H7 (cell line): ENCODE data around the gene SUPT5H. TPM values are rescaled to one million over a fixed set of nuclear protein-coding genes. Genes with fewer than 3 reads are reported as not detected.
A peak's percentile ranks its signal among the peaks of the same experiment; 100 is the strongest.
"Not testable (repeated sequence)": the region's sequence is repeated elsewhere in the genome, so short reads cannot be mapped to it uniquely, and the experiment has no call there.

ENCODE experiments used
- DNase-seq: peaks from one replicate; pipeline ENCODE4 v3.0.0; 2012
- H3K27me3 ChIP-seq: 2 replicates; pipeline ENCODE4 v1.6.0; 2011; ENCODE audit warnings: mild to moderate bottlenecking, low read length; ENCODE audit not compliant: control insufficient read depth, insufficient read depth
- H3K36me3 ChIP-seq: replicated peaks from 2 replicates; pipeline ENCODE4 v1.5.1; 2011; ENCODE audit warnings: low read length; ENCODE audit not compliant: control insufficient read depth, insufficient read depth
- H3K4me3 ChIP-seq: 2 replicates; pipeline ENCODE4 v1.5.1; 2011; ENCODE audit warnings: low read depth, mild to moderate bottlenecking, control low read depth, low read length, moderate library complexity; ENCODE audit not compliant: insufficient read depth
- total RNA-seq: library from RNA; depleted of rRNA; stranded (reverse); fragments of >200 nt; shearing (Covaris generic); gene quantifications from 2 replicates; pipeline ENCODE4 v1.2.3, GENCODE V29; 2014

Gene SUPT5H
- total RNA-seq, 1 experiment from 2014 or later = 82.1 TPM

DNA sequence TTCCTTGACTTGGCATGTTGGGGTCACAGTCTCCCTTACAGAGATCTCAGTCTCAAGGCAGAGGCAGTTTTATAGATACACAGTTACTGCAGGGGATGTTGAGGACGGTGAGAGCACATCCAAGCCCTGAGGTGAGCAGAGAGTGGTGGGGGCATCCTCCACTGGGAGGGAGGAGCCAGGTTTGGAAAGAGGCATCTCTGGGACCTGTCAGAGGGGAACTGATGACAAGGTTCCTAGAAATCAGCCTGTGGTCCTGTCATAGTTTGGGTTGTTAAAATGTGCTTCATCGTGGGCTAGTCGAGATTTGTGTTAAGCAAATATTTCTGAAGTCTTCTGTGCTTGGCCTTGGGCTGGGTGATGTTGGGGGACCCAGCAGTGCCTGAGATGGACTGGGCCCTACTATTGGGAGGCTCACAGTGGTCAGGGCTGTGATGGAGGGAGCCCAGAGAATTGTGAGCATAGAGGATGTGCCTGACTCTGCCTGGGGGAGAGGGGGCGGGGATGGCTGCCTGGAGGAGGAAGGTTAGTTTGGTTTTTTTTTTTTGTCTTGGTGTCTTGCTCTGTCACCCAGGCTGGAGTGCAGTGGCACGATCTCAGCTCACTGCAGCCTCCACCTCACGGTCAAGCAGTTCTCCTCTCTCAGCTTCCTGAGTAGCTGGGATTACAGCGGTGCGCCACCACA lies 3.9 kb downstream of the SUPT5H start:
- Histone ChIP-seq H3K4me3 (no peak overlapping the region), H3K36me3 (peaks cover 8% of the 10 kb centered on the region), H3K27me3 (no peaks in the 10 kb centered on the region)
- DNase-seq = no peak

DNA sequence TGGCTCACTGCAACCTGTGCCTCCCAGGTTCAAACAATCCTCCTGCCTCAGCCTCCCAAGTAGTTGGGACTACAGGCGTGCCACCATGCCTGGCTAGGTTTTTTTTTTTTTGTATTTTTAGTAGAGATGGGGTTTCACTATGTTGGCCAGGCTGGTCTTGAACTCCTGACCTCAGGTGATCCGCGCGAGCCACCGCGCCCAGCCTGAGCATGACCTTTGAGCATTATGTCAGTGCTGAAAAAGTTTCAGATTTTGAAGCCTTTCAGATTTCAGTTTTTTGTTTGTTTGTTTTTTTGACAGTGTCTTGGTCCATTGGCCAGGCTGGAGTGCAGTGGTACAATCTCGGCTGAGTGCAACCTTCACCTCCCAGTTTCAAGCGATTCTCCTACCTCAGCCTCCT lies 5.9 kb downstream of the SUPT5H start:
- not testable (repeated sequence) for H3K27me3 ChIP-seq, H3K36me3 ChIP-seq, H3K4me3 ChIP-seq, DNase-seq

GRCh38 chr19:39463403-39463802 lies 18.0 kb downstream of the SUPT5H start:
- H3K27me3 ChIP-seq = no peaks in the 10 kb centered on the region
- no peak for DNase-seq
- no peak overlapping the region for H3K4me3 ChIP-seq
- peaks cover 43% of the 10 kb centered on the region for H3K36me3 ChIP-seq

GRCh38 chr19:39465956-39466747 lies 20.8 kb downstream of the SUPT5H start:
- Histone ChIP-seq H3K27me3 (no peaks in the 10 kb centered on the region), H3K4me3 (no peak overlapping the region), H3K36me3 (peaks cover 48% of the 10 kb centered on the region)
- DNase-seq = peak; percentile 13

DNA sequence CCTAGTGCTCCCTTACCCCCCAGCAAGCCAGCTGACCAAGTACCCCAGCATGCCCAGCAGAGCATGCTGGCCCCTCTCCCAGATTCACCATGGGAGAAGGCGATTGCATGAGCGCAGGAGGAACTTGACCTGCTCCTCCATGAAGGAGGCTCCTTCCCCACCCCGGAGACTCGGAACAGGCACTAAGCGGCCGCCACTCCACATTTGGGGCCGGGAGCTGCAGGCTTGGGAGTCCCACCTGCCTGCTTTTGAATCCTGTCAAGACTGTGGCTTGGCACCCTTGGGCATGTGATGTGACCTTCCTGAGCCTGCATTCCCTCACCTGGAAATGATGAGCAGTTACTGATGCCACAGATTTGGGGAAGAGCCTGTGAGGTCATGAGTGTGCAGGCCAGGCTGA lies 22.6 kb downstream of the SUPT5H start:
- no peak overlapping the region for H3K4me3 ChIP-seq
- H3K36me3 ChIP-seq = peaks cover 56% of the 10 kb centered on the region
- DNase-seq = peak; percentile 27
- no peaks in the 10 kb centered on the region for H3K27me3 ChIP-seq

DNA sequence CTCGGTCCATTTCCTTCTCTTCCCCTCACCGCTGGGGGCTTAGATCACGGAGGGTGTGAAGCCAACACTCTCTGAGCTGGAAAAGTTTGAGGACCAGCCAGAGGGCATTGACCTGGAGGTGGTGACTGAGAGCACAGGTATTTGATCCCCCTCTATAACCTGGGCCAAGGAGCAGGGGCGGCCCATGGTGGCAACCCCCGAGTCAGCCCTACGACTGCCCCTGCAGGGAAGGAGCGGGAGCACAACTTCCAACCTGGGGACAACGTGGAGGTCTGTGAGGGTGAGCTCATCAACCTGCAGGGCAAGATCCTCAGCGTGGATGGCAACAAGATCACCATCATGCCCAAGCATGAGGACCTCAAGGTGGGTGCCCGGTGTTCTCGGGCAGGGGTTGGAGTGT lies 23.7 kb downstream of the SUPT5H start:
- DNase-seq = peak; percentile 53
- peaks cover 56% of the 10 kb centered on the region for H3K36me3 ChIP-seq

GRCh38 chr19:39469567-39469966 lies 24.2 kb downstream of the SUPT5H start:
- H3K4me3 ChIP-seq = no peak overlapping the region
- H3K27me3 ChIP-seq = no peaks in the 10 kb centered on the region
- DNase-seq = peak; percentile 32
- peaks cover 58% of the 10 kb centered on the region for H3K36me3 ChIP-seq

More for the DNA sequence above, 23.7 kb downstream of the SUPT5H start:
- Histone ChIP-seq H3K4me3 (no peak overlapping the region), H3K27me3 (no peaks in the 10 kb centered on the region)

DNA sequence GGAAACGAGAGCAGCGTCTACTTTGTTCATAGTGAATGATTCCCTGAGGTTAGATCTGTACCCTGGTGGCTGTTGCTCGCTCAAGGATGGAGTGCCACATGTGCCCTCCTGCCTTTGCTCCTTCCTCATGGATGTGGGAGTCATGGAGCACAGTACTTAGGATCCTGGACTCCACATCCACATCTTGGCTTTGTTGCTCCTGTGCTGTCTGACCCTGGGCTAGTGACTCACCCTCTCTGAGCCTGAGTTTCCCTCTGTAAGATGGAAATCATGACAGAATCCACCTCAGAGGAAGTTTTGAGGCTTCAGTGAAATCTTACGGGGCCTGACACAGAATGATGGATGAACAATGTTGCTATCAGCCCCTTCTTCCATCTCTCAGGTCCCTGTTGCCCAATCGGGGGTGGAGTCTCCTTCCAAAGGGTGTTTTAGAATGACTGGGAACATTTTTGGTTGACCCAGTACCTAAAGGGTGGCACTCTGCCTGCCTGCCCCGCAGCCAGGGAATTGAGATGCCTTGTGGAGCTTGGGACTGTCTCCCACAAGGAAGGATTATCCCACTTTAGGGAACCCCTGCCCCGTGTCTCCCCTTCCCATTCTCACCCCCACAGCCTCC lies 25.4 kb downstream of the SUPT5H start:
- Histone ChIP-seq H3K4me3 (no peak overlapping the region), H3K27me3 (no peaks in the 10 kb centered on the region), H3K36me3 (peaks cover 57% of the 10 kb centered on the region)
- no peak for DNase-seq

DNA sequence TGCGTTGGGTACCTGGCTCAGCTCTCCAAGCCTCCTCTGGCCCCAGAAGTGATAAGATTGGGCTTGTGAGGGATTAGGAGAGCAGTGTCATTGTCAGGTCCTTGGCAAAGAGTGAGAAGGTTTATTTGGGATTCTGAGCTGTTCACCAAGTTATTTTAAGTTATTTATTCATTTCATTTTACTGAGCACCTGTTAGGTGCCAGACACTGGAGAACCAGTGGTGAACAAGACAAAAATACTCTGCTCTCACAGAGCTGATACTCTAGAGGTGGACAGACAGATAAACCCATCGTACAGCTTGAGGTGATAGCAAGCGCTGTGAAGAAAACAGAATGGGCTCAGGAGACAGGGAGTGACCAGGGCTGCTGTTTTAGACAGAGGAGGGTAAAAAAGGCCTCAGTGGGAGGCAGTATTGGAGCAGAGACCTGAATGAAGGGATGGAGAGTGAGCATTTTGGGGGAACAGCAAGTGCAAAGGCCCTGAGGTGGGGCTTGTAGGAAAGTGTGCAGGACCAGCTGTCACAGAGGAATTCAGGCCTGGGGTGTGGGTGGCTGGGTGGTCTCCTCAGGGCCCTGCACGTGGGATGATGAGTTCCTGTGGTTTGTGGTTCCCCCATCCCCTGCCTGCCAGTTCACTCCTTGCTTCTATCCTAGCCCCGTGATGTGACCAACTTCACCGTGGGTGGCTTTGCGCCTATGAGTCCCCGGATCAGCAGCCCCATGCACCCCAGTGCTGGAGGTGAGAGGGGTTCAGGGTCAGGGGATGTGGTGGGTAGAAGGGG lies 26.6 kb downstream of the SUPT5H start:
- no peak for DNase-seq
- no peaks in the 10 kb centered on the region for H3K27me3 ChIP-seq
- no peak overlapping the region for H3K4me3 ChIP-seq
- H3K36me3 ChIP-seq = peaks cover 53% of the 10 kb centered on the region

DNA sequence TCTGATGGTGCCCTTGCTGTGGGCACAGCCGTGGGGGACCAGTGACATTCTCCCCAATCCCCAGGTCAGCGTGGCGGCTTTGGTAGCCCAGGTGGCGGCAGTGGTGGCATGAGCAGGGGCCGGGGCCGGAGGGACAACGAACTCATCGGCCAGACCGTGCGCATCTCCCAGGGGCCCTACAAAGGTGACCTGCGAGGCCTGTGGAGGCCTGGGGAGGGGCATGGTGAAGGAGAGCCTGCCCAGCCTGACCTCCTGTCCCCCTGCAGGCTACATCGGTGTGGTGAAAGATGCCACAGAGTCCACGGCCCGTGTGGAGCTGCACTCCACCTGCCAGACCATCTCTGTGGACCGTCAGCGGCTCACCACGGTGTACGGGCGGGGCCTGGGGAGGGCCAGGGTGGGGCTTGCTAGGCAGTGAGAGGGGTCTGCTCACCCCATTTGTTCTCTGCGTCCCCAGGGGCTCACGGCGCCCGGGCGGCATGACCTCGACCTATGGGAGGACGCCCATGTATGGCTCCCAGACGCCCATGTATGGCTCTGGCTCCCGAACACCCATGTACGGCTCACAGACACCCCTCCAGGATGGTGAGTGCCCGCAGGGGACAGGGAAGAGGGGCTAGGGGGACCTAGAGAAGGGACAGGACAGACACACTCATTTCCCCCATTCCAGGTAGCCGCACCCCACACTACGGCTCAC lies 27.5 kb downstream of the SUPT5H start:
- Histone ChIP-seq H3K4me3 (no peak overlapping the region), H3K27me3 (no peaks in the 10 kb centered on the region), H3K36me3 (peaks cover 51% of the 10 kb centered on the region)
- no peak for DNase-seq

DNA sequence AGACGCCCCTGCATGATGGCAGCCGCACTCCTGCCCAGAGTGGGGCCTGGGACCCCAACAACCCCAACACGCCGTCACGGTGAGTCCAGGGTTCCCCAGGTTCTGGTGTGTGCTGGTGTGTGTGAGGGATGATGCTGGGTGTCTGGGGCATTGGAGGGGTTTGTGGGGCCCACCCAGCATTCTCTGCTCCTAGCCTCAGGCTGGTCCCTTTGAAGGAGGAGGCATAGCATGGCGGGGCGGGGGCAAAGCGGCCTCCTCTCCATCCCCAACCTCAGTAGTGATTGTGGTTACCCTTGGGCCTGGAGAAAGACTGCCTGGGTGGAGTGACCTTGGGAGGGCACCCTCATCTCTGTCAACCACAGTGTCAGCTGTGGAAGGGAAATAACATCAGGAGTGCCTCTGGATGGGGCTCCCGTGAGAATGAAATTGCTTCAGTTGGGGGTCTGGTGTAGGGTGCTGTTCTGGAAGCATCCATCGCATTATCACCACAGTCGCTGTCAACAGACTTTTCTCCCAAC lies 28.1 kb downstream of the SUPT5H start:
- Histone ChIP-seq H3K4me3 (no peak overlapping the region), H3K36me3 (peaks cover 46% of the 10 kb centered on the region), H3K27me3 (no peaks in the 10 kb centered on the region)
- no peak for DNase-seq

DNA sequence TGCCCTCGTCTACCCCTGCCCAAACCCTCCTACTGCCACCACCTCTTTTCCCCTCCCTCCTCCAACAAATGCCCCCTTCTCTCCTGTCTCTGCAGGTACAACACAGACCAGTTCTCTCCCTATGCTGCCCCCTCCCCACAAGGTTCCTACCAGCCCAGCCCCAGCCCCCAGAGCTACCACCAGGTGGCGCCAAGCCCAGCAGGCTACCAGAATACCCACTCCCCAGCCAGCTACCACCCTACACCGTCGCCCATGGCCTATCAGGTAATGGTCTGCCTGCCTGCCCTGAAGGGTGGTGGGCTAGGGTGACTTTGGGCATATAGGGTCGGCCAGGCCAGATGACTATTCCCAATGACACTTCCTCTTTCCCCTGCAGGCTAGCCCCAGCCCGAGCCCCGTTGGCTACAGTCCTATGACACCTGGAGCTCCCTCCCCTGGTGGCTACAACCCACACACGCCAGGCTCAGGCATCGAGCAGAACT lies 28.8 kb downstream of the SUPT5H start:
- Histone ChIP-seq H3K27me3 (no peaks in the 10 kb centered on the region), H3K36me3 (peaks cover 39% of the 10 kb centered on the region), H3K4me3 (no peak overlapping the region)
- peak; percentile 95 for DNase-seq

DNA sequence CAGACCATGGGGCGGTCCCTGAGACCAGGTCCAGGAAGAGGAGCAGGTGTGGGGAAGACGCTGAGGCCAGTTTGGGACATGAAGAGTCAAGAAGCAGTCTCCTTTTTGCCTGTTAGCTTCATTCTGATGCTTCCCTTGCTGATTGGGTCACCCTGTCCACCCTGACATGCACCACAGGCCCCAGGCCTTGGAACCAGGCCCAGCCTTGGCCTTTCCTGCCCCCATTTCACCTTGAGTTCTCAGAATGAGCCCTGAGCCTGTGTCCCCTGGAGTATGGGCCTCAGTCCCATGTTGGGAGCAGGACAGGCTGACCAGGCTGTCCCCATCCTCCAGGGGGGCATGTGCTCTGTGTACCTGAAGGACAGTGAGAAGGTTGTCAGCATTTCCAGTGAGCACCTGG lies 30.4 kb downstream of the SUPT5H start:
- Histone ChIP-seq H3K36me3 (peaks cover 26% of the 10 kb centered on the region), H3K27me3 (no peaks in the 10 kb centered on the region), H3K4me3 (no peak overlapping the region)
- no peak for DNase-seq
